Glomerular visceral epithelial cell (primary cell): ENCODE measurements around the gene RHOB.

Experiments used
- DNase-seq: peaks from one replicate; pipeline ENCODE4 v3.0.0-alpha.2; 2016; ENCODE audit errors: extremely low spot score

The RHOB gene

GRCh38 chr2:20436716-20437470, 10.0 kb upstream of the RHOB start:
- DNase-seq = no peak

GRCh38 chr2:20438334-20439192, 8.3 kb upstream of the RHOB start:
- peak; percentile 23 for DNase-seq

- DNase-seq = no peak
These were observed 7.7 kb upstream of the RHOB start for GRCh38 chr2:20439193-20439475.

GRCh38 chr2:20439503-20439902, 7.4 kb upstream of the RHOB start:
- no peak for DNase-seq

GRCh38 chr2:20440001-20440560, 6.8 kb upstream of the RHOB start:
- DNase-seq = no peak

GRCh38 chr2:20443276-20443920, 3.5 kb upstream of the RHOB start:
- DNase-seq = peak; percentile 94

- DNase-seq = no peak
These were observed 2.5 kb upstream of the RHOB start for GRCh38 chr2:20444101-20444992.

GRCh38 chr2:20444993-20445910, 1.6 kb upstream of the RHOB start:
- no peak for DNase-seq

GRCh38 chr2:20446255-20446916, 488 bp upstream of the RHOB start:
- DNase-seq = no peak

- peak; percentile 53 for DNase-seq
These were observed 767 bp downstream of the RHOB start for GRCh38 chr2:20447437-20448245.

GRCh38 chr2:20448246-20448976, 1.5 kb downstream of the RHOB start:
- peak; percentile 20 for DNase-seq

GRCh38 chr2:20448977-20449306, 2.1 kb downstream of the RHOB start:
- no peak for DNase-seq

GRCh38 chr2:20449501-20450200, 2.8 kb downstream of the RHOB start:
- peak; percentile 22 for DNase-seq

GRCh38 chr2:20450201-20450999, 3.5 kb downstream of the RHOB start:
- DNase-seq = peak; percentile 57

GRCh38 chr2:20451000-20451290, 4.1 kb downstream of the RHOB start:
- DNase-seq = no peak

GRCh38 chr2:20451341-20451740, 4.5 kb downstream of the RHOB start:
- DNase-seq = peak; percentile 24
